GM12872 (cell line): ENCODE results near the gene MT1F.

Experiments
- CTCF ChIP-seq: IDR thresholded peaks from 3 replicates; pipeline ENCODE4 v1.5.1; 2011; ENCODE audit warnings: low read depth, mild to moderate bottlenecking, low read length, moderate library complexity; ENCODE audit not compliant: insufficient read depth

Gene MT1F

GRCh38 chr16:56691885-56692284 is 34.1 kb downstream of the MT1F start:
- TF ChIP-seq CTCF = no peak

- no peak for TF ChIP-seq CTCF
These were observed 37.5 kb downstream of the MT1F start for GRCh38 chr16:56695246-56695645.

- TF ChIP-seq CTCF = no peak
These were observed 39.8 kb downstream of the MT1F start for GRCh38 chr16:56697456-56698155.

GRCh38 chr16:56700195-56700594 is 42.4 kb downstream of the MT1F start:
- no peak for TF ChIP-seq CTCF

GRCh38 chr16:56700631-56701030 is 42.9 kb downstream of the MT1F start:
- no peak for TF ChIP-seq CTCF

GRCh38 chr16:56701534-56701933 is 43.8 kb downstream of the MT1F start:
- no peak for TF ChIP-seq CTCF

- no peak for TF ChIP-seq CTCF
These were observed 45.1 kb downstream of the MT1F start for GRCh38 chr16:56702836-56703235.
